Activated T-cell treated with anti-CD3 and anti-CD28 coated beads, Interleukin-2, amount 50 U/mL, for 72 hours (primary cell): ENCODE data around the gene ELAVL3. TPM values are rescaled to one million over a fixed set of nuclear protein-coding genes. Genes with fewer than 3 reads are reported as not detected.
A peak's percentile ranks its signal among the peaks of the same experiment; 100 is the strongest.

Experiments
- ATAC-seq, 2 donors: fragments of 150-1000 bp; cut with Tn5 transposase; replicated peaks in 1 of 2; 2 replicates each; pipeline ENCODE4 v1.10.0; 2021; ENCODE audit warnings: moderate library complexity in 2 of 2, mild to moderate bottlenecking in 1 of 2
- DNase-seq, 2 donors: peaks; one replicate each; pipeline ENCODE4 v3.0.0; 2021 to 2022; ENCODE audit warnings: mixed read lengths in 1 of 2
- H3K27ac Mint-ChIP-seq: one replicate; pipeline ENCODE4 v1.8.0; 2022; ENCODE audit warnings: mild to moderate bottlenecking, moderate library complexity, mixed read lengths
- H3K27me3 Mint-ChIP-seq: one replicate; pipeline ENCODE4 v1.8.0; 2022; ENCODE audit warnings: low read depth, mixed read lengths
- H3K36me3 Mint-ChIP-seq, 2 donors: one replicate each; pipeline ENCODE4 v1.8.0; 2022; ENCODE audit warnings: mixed read lengths in 2 of 2, mild to moderate bottlenecking in 1 of 2; ENCODE audit not compliant: insufficient read depth in 2 of 2
- H3K4me1 Mint-ChIP-seq: one replicate; pipeline ENCODE4 v1.8.0; 2022; ENCODE audit warnings: low read depth, mixed read lengths
- H3K4me3 Mint-ChIP-seq, 2 donors: one replicate each; pipeline ENCODE4 v1.8.0; 2022; ENCODE audit warnings: mild to moderate bottlenecking in 2 of 2, mixed read lengths in 2 of 2, moderate library complexity in 2 of 2
- H3K9me3 Mint-ChIP-seq, 2 donors: one replicate each; pipeline ENCODE4 v1.8.0; 2022; ENCODE audit warnings: mixed read lengths in 2 of 2
- total RNA-seq, 2 donors: library from RNA; stranded (reverse); gene quantifications; one replicate each; pipeline ENCODE4 v1.2.3, GENCODE V29; 2022

ELAVL3 gene
- total RNA-seq, 2 donors from 2014 or later = 0.48 TPM; not detected in 1

- Mint-ChIP-seq H3K27me3 (no peaks in the 10 kb centered on the region), H3K27ac (no peak overlapping the region), H3K4me1 (peaks cover 7% of the 10 kb centered on the region), H3K9me3 (no peaks in the 10 kb centered on the region), H3K36me3 (peaks cover 0 to 3% of the 10 kb centered on the region in 2 donors), H3K4me3 (no peak overlapping the region)
- ATAC-seq (no peak), DNase-seq (no peak)
These were observed 19.1 kb upstream of the ELAVL3 start for GRCh38 chr19:11499890-11500420.

DNA sequence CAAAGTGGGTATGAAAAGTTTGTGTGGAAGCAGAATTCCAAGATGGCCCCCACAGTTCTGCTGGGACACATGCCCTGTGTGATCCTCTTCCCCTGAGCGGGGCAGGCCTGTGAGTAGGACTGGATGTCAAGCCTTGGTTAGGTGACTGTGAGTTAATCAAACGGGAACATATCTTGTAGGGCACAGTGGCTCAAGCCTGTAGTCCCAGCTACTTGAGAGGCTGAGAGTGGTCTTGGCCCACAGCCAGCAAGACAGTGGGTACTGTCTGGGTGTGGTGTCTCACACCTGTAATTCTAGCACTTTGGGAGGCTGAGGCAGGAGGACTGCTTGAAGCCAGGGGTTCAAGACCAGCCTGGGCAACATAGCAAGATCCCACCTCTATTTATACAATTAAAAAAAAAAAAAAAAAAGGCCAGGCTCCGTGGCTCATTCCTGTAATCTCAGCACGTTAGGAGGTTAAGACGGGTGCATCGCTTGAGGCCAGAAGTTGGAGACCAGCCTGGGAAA, 18.4 kb upstream of the ELAVL3 start:
- DNase-seq = no peak
- H3K27me3 Mint-ChIP-seq = no peaks in the 10 kb centered on the region
- H3K36me3 Mint-ChIP-seq = peaks cover 0 to 3% of the 10 kb centered on the region in 2 donors
- peaks cover under 1% of the 10 kb centered on the region for H3K4me1 Mint-ChIP-seq
- no peak overlapping the region for H3K4me3 Mint-ChIP-seq
- no peak overlapping the region for H3K27ac Mint-ChIP-seq
- no peak for ATAC-seq
- no peaks in the 10 kb centered on the region for H3K9me3 Mint-ChIP-seq

GRCh38 chr19:11496391-11497163, 15.7 kb upstream of the ELAVL3 start:
- H3K36me3 Mint-ChIP-seq = peaks cover 0 to 3% of the 10 kb centered on the region in 2 donors
- H3K4me1 Mint-ChIP-seq = no peaks in the 10 kb centered on the region
- DNase-seq = peak; percentile 72 to 77

GRCh38 chr19:11495885-11496284, 15.0 kb upstream of the ELAVL3 start:
- no peaks in the 10 kb centered on the region for H3K4me1 Mint-ChIP-seq
- ATAC-seq (no peak), DNase-seq (no peak)
- no peak overlapping the region for H3K27ac Mint-ChIP-seq
- no peak overlapping the region for H3K4me3 Mint-ChIP-seq
- no peaks in the 10 kb centered on the region for H3K9me3 Mint-ChIP-seq
- H3K27me3 Mint-ChIP-seq = no peaks in the 10 kb centered on the region
- no peaks in the 10 kb centered on the region for H3K36me3 Mint-ChIP-seq

More at GRCh38 chr19:11496391-11497163, 15.7 kb upstream of the ELAVL3 start:
- no peak overlapping the region for H3K4me3 Mint-ChIP-seq
- H3K27me3 Mint-ChIP-seq = no peaks in the 10 kb centered on the region
- H3K27ac Mint-ChIP-seq = no peak overlapping the region
- peak; percentile 69 to 79 for ATAC-seq
- H3K9me3 Mint-ChIP-seq = no peaks in the 10 kb centered on the region

- DNase-seq (no peak), ATAC-seq (no peak)
- Mint-ChIP-seq H3K4me1 (no peaks in the 10 kb centered on the region), H3K27ac (no peak overlapping the region), H3K36me3 (no peaks in the 10 kb centered on the region), H3K27me3 (no peaks in the 10 kb centered on the region), H3K4me3 (no peak overlapping the region), H3K9me3 (no peaks in the 10 kb centered on the region)
These were observed 14.6 kb upstream of the ELAVL3 start for GRCh38 chr19:11495481-11495880.

DNA sequence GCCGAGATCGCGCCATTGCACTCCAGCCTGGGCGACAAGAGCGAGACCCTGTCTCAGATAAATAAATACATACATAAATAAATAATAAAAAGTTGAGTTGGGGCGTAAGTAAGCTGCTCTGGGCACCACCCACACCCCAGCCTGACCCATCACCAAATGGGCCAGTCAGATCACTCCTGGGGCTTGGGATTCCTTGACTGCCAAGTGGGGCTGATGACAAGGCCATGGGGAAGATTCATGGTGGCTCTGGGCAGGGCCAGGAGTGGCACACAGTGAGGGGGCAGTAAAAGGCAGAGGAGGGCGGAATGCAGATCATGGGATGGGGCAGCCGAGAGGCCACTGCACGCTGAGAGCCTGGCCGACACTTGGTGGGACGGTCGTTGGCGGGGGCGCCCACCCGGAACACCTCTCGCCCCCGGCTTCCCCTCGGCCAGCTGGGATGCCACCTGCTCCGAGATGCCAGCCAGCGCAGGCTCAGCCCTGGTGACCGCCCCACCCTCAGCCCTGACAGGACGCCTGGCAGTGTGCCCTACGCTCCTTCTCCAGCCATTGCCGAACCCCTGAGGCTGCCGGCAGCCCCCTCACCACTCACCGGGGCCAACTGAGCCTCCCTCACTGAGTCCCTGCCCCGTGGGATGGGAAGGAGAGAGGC, 13.9 kb upstream of the ELAVL3 start:
- no peak for DNase-seq
- Mint-ChIP-seq H3K4me3 (no peak overlapping the region), H3K4me1 (no peaks in the 10 kb centered on the region), H3K9me3 (no peaks in the 10 kb centered on the region), H3K27me3 (no peaks in the 10 kb centered on the region), H3K27ac (no peak overlapping the region), H3K36me3 (no peaks in the 10 kb centered on the region)
- no peak for ATAC-seq

GRCh38 chr19:11489378-11489777, 8.5 kb upstream of the ELAVL3 start:
- no peaks in the 10 kb centered on the region for H3K4me1 Mint-ChIP-seq
- ATAC-seq (no peak), DNase-seq (no peak)
- no peaks in the 10 kb centered on the region for H3K36me3 Mint-ChIP-seq
- no peak overlapping the region for H3K27ac Mint-ChIP-seq
- H3K9me3 Mint-ChIP-seq = no peaks in the 10 kb centered on the region
- no peak overlapping the region for H3K4me3 Mint-ChIP-seq
- H3K27me3 Mint-ChIP-seq = no peaks in the 10 kb centered on the region

GRCh38 chr19:11486661-11487503, 6.0 kb upstream of the ELAVL3 start:
- H3K27ac Mint-ChIP-seq = no peak overlapping the region
- H3K9me3 Mint-ChIP-seq = no peaks in the 10 kb centered on the region
- no peak for DNase-seq
- no peak for ATAC-seq
- peaks cover 2% of the 10 kb centered on the region for H3K27me3 Mint-ChIP-seq
- H3K36me3 Mint-ChIP-seq = no peaks in the 10 kb centered on the region
- peaks cover 13% of the 10 kb centered on the region for H3K4me1 Mint-ChIP-seq
- no peak overlapping the region for H3K4me3 Mint-ChIP-seq

- H3K4me3 Mint-ChIP-seq = no peak overlapping the region
- H3K9me3 Mint-ChIP-seq = no peaks in the 10 kb centered on the region
- ATAC-seq = no peak
- H3K27ac Mint-ChIP-seq = no peak overlapping the region
- H3K36me3 Mint-ChIP-seq = peaks cover 0 to 1% of the 10 kb centered on the region in 2 donors
- no peak for DNase-seq
- H3K4me1 Mint-ChIP-seq = peaks cover 22% of the 10 kb centered on the region
- peaks cover 12% of the 10 kb centered on the region for H3K27me3 Mint-ChIP-seq
These were observed 4.5 kb upstream of the ELAVL3 start for GRCh38 chr19:11485245-11485837.

DNA sequence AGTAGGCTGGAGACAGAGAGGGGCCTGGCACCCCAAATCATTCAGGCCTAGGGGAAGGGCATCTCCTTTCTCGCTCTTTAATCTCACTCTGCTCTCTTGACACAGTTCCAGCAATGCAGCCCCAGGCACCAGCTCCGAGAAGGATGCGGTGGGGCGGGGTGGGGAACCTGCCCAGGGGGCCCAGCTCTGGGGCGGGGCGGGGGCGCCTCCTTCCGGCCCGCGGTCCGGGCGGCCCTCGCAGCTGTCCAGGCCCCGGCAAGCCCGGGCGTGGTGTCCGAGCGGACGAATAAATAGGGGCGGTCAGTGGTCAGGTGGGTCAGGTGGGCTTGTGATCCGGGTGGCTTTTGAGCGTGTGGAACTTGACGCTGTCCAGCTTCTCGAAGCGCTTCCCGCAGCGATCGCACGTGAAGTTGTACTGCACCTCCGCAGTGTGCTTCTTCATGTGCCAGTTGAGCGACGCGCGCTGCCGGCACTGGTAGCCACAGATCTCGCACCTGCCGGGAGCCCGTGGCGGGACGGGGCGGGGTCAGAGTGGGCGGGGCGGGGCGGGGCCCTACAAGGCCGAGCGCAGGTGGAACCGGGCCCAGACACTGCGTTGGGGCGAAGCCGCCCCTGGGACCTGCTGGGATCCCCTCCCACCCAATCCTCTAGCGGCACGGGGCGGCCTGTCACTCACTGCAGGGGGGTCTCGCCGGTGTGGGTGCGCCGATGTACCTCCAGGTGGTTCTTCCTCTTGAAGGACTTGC, 2.7 kb upstream of the ELAVL3 start:
- no peak for DNase-seq
- Mint-ChIP-seq H3K4me1 (peaks cover 25% of the 10 kb centered on the region), H3K27me3 (peaks cover 20% of the 10 kb centered on the region), H3K27ac (no peak overlapping the region), H3K4me3 (peak overlapping the region in 1 of 2 donors; percentile 84), H3K36me3 (peaks cover 1% of the 10 kb centered on the region in 2 donors), H3K9me3 (no peaks in the 10 kb centered on the region)
- no peak for ATAC-seq

DNA sequence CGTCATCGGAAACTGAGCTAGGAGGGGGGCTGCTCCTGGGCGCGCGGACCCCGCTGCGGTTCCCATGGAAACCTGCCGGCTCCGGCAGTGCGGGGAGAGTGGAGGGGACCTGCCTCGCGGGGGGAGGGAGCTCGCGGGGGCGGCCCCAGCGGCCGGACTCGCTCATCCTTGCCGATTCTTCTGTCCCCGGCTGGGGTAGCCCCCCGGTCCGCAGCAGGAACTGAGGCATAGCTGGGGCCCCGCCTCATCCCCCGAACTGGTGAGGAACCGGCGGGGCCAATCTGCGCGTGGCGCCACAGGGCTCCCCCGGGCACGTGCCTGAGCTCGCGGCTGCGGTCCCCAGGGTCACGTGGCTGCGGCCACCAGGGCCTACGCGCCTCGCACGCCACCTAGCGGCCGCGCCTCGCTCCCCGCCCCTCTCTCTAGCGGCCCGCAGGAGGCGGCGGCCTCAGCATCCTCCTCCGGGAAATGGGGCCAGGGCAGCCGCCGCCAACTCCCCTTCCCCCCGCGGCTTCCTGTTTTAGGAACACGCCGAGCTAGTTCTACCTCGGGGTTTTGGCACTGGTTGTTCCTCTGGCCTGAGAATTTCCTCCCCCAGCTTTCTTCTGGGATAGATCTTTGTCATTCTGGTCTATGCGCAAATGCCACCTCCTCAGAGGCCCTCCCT, 1.7 kb upstream of the ELAVL3 start:
- DNase-seq = peak; percentile 92 to 93
- H3K27me3 Mint-ChIP-seq = peaks cover 24% of the 10 kb centered on the region
- H3K27ac Mint-ChIP-seq = no peak overlapping the region
- H3K36me3 Mint-ChIP-seq = peaks cover 1% of the 10 kb centered on the region in 2 donors
- no peaks in the 10 kb centered on the region for H3K9me3 Mint-ChIP-seq
- H3K4me3 Mint-ChIP-seq = peak overlapping the region; percentile 84 to 91
- peak; percentile 77 to 79 for ATAC-seq
- H3K4me1 Mint-ChIP-seq = peaks cover 25% of the 10 kb centered on the region
